Keratinocyte (primary cell): ENCODE measurements around the gene MYO15B.

ENCODE experiments used
- EZH2 ChIP-seq: IDR thresholded peaks from one replicate; pipeline ENCODE4 v1.6.1; 2012; ENCODE audit warnings: inconsistent platforms, mild to moderate bottlenecking, low read length, moderate library complexity
- TF ChIP-seq, protein P1 (sequence below), 3 experiments: IDR thresholded peaks in 1 of 3; conservative IDR thresholded peaks in 1 of 3; optimal IDR thresholded peaks in 1 of 3; 2 replicates in 2 of 3; 3 replicates in 1 of 3; pipeline versions ENCODE3 to v1.5.1; 2011; ENCODE audit warnings: low read length in 3 of 3, mild to moderate bottlenecking in 3 of 3, moderate library complexity in 2 of 3, control low read depth in 1 of 3, inconsistent platforms in 1 of 3; ENCODE audit not compliant: insufficient read depth in 2 of 3; ENCODE audit errors: extremely low read depth in 1 of 3

DNA sequence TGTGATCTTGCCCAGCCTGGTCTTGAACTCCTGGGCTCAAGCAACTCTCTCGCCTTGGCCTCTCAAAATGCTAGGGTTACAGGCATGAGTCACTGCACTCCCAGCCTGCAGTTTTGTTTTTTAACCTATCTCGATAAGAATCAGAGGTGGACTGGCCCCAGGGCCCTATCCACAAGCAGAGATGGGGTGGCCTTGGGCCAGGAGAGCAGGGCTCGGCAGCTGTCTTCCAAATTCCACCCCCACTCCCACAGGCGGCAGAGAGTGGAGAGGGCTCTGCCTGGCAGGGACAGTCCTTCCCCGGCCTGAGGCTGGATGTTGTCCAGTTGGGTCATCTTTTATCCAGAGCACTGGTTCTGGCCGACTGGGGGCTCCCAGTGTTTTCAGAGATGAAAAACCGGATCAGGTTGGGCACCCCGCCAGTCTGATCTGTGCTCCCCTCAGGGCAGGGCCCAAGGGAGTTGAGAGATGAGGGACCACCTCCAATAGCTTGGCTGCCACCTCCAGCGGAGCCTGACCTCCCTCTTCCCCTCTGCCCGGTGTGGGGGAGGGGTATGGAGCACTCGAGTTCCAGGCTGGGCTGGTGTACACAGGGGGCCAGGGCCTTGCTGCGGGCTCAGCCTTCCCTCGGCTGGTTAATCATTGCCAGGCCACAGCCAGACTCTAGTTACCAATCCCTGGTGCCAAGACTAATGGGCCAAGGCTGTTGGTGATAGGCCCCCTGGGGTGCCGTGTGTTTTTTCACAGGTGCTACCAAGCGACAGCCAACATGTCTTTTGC lies 30.3 kb upstream of the MYO15B start:
- TF ChIP-seq, protein P1, sequence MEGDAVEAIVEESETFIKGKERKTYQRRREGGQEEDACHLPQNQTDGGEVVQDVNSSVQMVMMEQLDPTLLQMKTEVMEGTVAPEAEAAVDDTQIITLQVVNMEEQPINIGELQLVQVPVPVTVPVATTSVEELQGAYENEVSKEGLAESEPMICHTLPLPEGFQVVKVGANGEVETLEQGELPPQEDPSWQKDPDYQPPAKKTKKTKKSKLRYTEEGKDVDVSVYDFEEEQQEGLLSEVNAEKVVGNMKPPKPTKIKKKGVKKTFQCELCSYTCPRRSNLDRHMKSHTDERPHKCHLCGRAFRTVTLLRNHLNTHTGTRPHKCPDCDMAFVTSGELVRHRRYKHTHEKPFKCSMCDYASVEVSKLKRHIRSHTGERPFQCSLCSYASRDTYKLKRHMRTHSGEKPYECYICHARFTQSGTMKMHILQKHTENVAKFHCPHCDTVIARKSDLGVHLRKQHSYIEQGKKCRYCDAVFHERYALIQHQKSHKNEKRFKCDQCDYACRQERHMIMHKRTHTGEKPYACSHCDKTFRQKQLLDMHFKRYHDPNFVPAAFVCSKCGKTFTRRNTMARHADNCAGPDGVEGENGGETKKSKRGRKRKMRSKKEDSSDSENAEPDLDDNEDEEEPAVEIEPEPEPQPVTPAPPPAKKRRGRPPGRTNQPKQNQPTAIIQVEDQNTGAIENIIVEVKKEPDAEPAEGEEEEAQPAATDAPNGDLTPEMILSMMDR (optimal IDR thresholded peaks at IDR 0.05 in 1 of 3, IDR thresholded peaks at IDR 0.05 in 1 of 3, conservative IDR thresholded peaks at IDR 0.05 in 1 of 3; ENCODE audit: extremely low read depth in 1 of 3, insufficient read depth in 2 of 3, low read length in 3 of 3), result no peak
- no peak for TF ChIP-seq EZH2
